Progenitor cell of endocrine pancreas (in vitro differentiated cells): ENCODE measurements around the gene ATXN2. TPM values are rescaled to one million over a fixed set of nuclear protein-coding genes. Genes with fewer than 3 reads are reported as not detected.
A peak's percentile ranks its signal among the peaks of the same experiment; 100 is the strongest.

Experiments
- DNase-seq: peaks from one replicate; pipeline ENCODE4 v3.0.0; 2021; ENCODE audit warnings: low spot score; ENCODE audit not compliant: unreplicated experiment
- H3K27ac Mint-ChIP-seq: 2 replicates; pipeline ENCODE4 v1.8.0; 2021; ENCODE audit warnings: mild to moderate bottlenecking, moderate library complexity, mixed read lengths
- H3K27me3 Mint-ChIP-seq: 2 replicates; pipeline ENCODE4 v1.8.0; 2021; ENCODE audit warnings: mixed read lengths
- H3K36me3 Mint-ChIP-seq: 2 replicates; pipeline ENCODE4 v1.8.0; 2022; ENCODE audit warnings: mixed read lengths; ENCODE audit not compliant: insufficient read depth
- H3K4me1 Mint-ChIP-seq: 2 replicates; pipeline ENCODE4 v1.8.0; 2021; ENCODE audit warnings: low read depth, mixed read lengths
- H3K4me3 Mint-ChIP-seq: 2 replicates; pipeline ENCODE4 v1.8.0; 2021; ENCODE audit warnings: low read depth, mild to moderate bottlenecking, moderate library complexity, mixed read lengths
- H3K9me3 Mint-ChIP-seq: 2 replicates; pipeline ENCODE4 v1.8.0; 2021; ENCODE audit warnings: low read depth, mixed read lengths
- total RNA-seq: library from RNA; stranded (reverse); gene quantifications from 2 replicates; pipeline ENCODE4 v1.2.1, GENCODE V29; 2021
- TF ChIP-seq, protein P1 (sequence below): fragments of 200-600 bp; sonication (generic); IDR thresholded peaks from one replicate; pipeline ENCODE4 v1.5.0; 2021; ENCODE audit warnings: antibody characterized with exemption, mild to moderate bottlenecking; ENCODE audit not compliant: unreplicated experiment

The ATXN2 gene
- total RNA-seq, 1 donor from 2014 or later: 81.7 TPM

- Mint-ChIP-seq H3K27ac (peak overlapping the region; percentile 70), H3K27me3 (no peaks in the 10 kb centered on the region), H3K9me3 (no peaks in the 10 kb centered on the region), H3K4me3 (no peak overlapping the region), H3K36me3 (peaks cover 6% of the 10 kb centered on the region), H3K4me1 (peaks cover 2% of the 10 kb centered on the region)
- TF ChIP-seq, protein P1, sequence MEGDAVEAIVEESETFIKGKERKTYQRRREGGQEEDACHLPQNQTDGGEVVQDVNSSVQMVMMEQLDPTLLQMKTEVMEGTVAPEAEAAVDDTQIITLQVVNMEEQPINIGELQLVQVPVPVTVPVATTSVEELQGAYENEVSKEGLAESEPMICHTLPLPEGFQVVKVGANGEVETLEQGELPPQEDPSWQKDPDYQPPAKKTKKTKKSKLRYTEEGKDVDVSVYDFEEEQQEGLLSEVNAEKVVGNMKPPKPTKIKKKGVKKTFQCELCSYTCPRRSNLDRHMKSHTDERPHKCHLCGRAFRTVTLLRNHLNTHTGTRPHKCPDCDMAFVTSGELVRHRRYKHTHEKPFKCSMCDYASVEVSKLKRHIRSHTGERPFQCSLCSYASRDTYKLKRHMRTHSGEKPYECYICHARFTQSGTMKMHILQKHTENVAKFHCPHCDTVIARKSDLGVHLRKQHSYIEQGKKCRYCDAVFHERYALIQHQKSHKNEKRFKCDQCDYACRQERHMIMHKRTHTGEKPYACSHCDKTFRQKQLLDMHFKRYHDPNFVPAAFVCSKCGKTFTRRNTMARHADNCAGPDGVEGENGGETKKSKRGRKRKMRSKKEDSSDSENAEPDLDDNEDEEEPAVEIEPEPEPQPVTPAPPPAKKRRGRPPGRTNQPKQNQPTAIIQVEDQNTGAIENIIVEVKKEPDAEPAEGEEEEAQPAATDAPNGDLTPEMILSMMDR: no peak
- DNase-seq: no peak
Observed at GRCh38 chr12:111581434-111582132, 17.5 kb downstream of the ATXN2 start.

- no peak for DNase-seq
- H3K27ac Mint-ChIP-seq: no peak overlapping the region
- peaks cover 2% of the 10 kb centered on the region for H3K4me1 Mint-ChIP-seq
- H3K9me3 Mint-ChIP-seq: no peaks in the 10 kb centered on the region
- no peak overlapping the region for H3K4me3 Mint-ChIP-seq
- H3K36me3 Mint-ChIP-seq: peaks cover 6% of the 10 kb centered on the region
- TF ChIP-seq, protein P1: no peak
- no peaks in the 10 kb centered on the region for H3K27me3 Mint-ChIP-seq
Observed at GRCh38 chr12:111580737-111581136, 18.4 kb downstream of the ATXN2 start.

- Mint-ChIP-seq H3K36me3 (peaks cover 6% of the 10 kb centered on the region), H3K27me3 (no peaks in the 10 kb centered on the region), H3K4me3 (no peak overlapping the region), H3K27ac (peak overlapping the region; percentile 62), H3K9me3 (no peaks in the 10 kb centered on the region), H3K4me1 (peaks cover 6% of the 10 kb centered on the region)
- TF ChIP-seq, protein P1: no peak
- no peak for DNase-seq
Observed at GRCh38 chr12:111580119-111580425, 19.0 kb downstream of the ATXN2 start.

DNA sequence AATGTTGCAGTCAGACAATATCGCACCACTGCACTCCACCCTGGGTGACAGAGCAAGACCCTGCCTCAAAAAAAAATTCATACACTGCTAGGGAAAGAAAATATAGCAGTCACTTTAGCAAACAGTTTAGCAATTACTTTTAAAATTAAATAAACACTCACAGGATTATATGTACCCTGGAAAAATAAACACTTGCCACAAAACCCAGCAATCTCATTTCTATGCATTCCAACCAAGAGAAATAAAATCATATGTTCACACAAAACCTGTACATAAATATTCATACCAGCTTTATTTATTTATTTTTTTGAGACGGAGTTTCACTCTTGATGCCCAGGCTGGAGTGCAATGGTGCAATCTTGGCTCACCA, 20.2 kb downstream of the ATXN2 start:
- DNase-seq: no peak
- H3K9me3 Mint-ChIP-seq: no peaks in the 10 kb centered on the region
- peaks cover 13% of the 10 kb centered on the region for H3K4me1 Mint-ChIP-seq
- no peak overlapping the region for H3K4me3 Mint-ChIP-seq
- TF ChIP-seq, protein P1: no peak
- no peaks in the 10 kb centered on the region for H3K27me3 Mint-ChIP-seq
- peaks cover 6% of the 10 kb centered on the region for H3K36me3 Mint-ChIP-seq
- H3K27ac Mint-ChIP-seq: no peak overlapping the region

DNA sequence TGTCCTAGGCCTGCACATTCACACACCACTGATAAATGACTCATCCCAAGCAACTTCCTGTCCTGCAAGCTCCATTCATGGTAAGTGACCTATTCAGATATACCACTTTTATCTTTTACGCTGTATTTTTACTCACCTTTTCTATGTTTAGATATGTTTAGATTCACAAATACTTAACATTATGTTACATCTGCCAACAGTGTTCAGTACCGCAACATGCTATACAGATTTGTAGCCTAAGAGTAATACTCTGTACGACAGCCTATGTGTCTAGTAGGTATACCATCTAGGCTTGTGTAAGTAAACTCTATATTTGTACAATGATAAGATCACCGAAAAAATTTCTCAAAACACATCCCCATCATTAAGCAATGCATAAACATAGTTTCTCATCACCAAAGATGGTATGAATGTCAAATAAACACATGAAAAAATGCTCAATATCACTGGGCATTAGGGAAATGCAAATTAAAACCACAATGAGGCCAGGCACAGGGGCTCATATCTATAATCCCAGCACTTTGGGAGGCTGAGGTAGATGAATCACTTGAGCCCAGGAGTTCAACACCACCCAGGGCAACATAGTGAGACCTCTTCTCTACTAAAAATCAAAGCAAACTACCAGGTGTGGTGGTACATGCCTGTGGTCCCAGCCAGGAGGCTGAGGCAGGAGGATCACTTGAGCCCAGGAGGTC, 20.7 kb downstream of the ATXN2 start:
- no peak overlapping the region for H3K4me3 Mint-ChIP-seq

More for the DNA sequence above, 20.7 kb downstream of the ATXN2 start:
- H3K36me3 Mint-ChIP-seq: peaks cover 6% of the 10 kb centered on the region
- no peak overlapping the region for H3K27ac Mint-ChIP-seq
- no peaks in the 10 kb centered on the region for H3K9me3 Mint-ChIP-seq
- no peaks in the 10 kb centered on the region for H3K27me3 Mint-ChIP-seq
- DNase-seq: no peak
- TF ChIP-seq, protein P1: no peak
- peaks cover 14% of the 10 kb centered on the region for H3K4me1 Mint-ChIP-seq
